ENCODE results near the gene NRXN3.

DNA sequence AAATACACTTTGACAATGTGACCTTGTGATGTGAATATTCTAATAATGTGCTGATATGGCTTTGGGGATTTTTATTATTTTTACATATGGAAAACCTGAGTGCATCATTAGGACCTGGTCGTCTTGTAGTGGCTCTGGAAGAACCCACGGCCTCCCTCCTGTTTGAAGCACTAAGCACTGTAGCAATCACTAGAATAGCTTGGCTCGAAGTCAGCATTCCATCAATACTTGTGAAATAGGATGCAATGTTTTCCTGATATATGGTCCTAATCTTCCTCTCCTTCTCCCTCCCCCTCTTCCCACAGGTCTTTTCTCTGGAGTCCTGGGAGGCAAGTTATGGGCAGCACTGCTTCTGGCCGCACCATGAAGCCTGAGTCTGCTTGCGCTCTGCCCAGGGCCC lies 71.9 kb downstream of the NRXN3 start:
- TF ChIP-seq POLR2AphosphoS5 (IDR thresholded peaks at IDR 0.05; ENCODE audit: low read depth, low read length) (no peak), SIN3A (IDR thresholded peaks at IDR 0.05; ENCODE audit: borderline replicate concordance, insufficient read depth, low read depth, low read length) (no peak)
- TF ChIP-seq, protein P1, sequence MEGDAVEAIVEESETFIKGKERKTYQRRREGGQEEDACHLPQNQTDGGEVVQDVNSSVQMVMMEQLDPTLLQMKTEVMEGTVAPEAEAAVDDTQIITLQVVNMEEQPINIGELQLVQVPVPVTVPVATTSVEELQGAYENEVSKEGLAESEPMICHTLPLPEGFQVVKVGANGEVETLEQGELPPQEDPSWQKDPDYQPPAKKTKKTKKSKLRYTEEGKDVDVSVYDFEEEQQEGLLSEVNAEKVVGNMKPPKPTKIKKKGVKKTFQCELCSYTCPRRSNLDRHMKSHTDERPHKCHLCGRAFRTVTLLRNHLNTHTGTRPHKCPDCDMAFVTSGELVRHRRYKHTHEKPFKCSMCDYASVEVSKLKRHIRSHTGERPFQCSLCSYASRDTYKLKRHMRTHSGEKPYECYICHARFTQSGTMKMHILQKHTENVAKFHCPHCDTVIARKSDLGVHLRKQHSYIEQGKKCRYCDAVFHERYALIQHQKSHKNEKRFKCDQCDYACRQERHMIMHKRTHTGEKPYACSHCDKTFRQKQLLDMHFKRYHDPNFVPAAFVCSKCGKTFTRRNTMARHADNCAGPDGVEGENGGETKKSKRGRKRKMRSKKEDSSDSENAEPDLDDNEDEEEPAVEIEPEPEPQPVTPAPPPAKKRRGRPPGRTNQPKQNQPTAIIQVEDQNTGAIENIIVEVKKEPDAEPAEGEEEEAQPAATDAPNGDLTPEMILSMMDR (IDR thresholded peaks at IDR 0.05): no peak

Data from Panc1 (cell line).